Measurements from ENCODE around the gene CATSPERE.

CATSPERE gene

DNA sequence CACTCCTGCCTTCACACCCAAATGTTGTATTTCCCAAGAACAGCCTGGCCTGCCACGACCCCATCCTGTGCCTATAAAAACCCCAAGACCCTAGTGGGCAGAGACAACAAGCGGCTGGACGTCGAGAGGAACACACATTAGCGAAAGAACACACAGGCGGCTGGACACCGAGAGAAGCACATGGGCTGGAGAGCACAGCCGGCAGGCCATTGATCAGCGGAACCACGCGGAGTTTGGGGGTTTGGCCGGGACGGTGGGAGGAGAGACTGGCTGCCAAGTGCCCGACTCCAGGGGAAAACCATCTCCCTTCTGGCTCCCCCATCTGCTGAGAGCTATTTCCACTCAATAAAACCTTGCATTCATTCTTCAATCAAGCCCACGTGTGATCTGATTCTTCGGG is 181.5 kb downstream of the CATSPERE start:
- TF ChIP-seq, protein P1, sequence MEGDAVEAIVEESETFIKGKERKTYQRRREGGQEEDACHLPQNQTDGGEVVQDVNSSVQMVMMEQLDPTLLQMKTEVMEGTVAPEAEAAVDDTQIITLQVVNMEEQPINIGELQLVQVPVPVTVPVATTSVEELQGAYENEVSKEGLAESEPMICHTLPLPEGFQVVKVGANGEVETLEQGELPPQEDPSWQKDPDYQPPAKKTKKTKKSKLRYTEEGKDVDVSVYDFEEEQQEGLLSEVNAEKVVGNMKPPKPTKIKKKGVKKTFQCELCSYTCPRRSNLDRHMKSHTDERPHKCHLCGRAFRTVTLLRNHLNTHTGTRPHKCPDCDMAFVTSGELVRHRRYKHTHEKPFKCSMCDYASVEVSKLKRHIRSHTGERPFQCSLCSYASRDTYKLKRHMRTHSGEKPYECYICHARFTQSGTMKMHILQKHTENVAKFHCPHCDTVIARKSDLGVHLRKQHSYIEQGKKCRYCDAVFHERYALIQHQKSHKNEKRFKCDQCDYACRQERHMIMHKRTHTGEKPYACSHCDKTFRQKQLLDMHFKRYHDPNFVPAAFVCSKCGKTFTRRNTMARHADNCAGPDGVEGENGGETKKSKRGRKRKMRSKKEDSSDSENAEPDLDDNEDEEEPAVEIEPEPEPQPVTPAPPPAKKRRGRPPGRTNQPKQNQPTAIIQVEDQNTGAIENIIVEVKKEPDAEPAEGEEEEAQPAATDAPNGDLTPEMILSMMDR (IDR thresholded peaks at IDR 0.05; ENCODE audit: control insufficient read depth, extremely low read depth, insufficient read depth): no peak
- H3K4me3 ChIP-seq (ENCODE audit: low read depth, low read length): no peak overlapping the region
- no peak for DNase-seq (ENCODE audit: low read depth)

DNA sequence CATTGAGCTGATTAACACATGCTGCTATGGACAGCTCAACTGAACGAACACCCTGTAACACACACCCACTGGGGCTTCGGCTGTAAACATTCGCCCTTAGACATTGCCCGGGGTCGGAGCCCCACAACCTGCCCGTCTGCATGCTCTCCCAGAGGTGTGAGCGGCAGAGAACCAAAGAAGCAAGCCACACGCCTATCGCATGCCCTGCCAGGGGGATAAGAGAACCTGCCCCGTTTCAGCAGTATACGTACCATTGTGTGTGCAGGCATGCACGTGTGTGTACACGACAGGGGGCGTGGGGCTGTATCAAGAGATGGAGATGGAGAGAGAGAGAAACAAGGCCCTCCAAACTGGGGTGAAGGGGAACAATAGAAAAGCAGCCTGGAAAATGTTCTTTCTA is 181.9 kb downstream of the CATSPERE start:
- TF ChIP-seq, protein P1 (IDR thresholded peaks at IDR 0.05; ENCODE audit: control insufficient read depth, extremely low read depth, insufficient read depth): no peak
- no peak overlapping the region for H3K4me3 ChIP-seq (ENCODE audit: low read depth, low read length)
- no peak for DNase-seq (ENCODE audit: low read depth)

DNA sequence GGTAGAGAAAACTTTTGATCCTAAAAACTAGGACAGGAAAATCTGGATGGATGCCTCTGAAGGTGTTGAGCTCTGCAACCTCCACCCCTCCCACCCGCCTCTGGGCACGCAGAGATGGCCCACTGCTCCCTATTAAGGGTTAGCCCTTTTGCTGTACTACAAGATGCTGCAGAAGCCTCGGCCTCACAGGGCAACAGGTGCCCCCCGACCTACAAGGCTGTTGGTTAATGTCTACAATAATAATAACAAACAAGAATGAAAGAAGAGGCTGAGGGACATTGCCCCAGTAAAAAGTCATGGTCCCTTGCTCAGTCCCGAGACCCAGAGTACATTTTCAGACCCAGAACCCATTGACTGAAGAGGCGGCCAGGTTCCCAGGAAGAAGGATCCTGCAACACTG is 184.3 kb downstream of the CATSPERE start:
- H3K4me3 ChIP-seq (ENCODE audit: low read depth, low read length): no peak overlapping the region
- TF ChIP-seq, protein P1 (IDR thresholded peaks at IDR 0.05; ENCODE audit: control insufficient read depth, extremely low read depth, insufficient read depth): no peak
- DNase-seq (ENCODE audit: low read depth): no peak

DNA sequence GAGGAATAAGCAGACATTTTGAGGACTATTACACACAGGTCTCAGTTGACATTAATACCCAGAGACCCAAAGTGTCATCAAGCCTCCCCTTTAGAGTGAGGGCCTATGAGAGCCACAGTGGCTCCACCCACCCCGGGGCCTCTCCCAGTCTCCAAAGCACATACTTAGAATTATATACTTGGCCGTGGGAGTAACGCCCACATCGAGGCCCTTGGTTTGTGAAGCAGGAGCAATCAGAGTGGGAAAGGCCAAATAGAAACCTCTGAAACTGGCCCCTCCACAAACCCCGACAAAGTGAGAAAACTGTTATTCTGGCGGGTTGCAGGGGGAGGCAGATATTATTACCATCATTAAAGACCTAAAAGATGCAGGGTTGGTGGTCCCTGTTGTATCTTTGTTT is 184.8 kb downstream of the CATSPERE start:
- no peak overlapping the region for H3K4me3 ChIP-seq (ENCODE audit: low read depth, low read length)
- DNase-seq (ENCODE audit: low read depth): no peak
- TF ChIP-seq, protein P1 (IDR thresholded peaks at IDR 0.05; ENCODE audit: control insufficient read depth, extremely low read depth, insufficient read depth): no peak

DNA sequence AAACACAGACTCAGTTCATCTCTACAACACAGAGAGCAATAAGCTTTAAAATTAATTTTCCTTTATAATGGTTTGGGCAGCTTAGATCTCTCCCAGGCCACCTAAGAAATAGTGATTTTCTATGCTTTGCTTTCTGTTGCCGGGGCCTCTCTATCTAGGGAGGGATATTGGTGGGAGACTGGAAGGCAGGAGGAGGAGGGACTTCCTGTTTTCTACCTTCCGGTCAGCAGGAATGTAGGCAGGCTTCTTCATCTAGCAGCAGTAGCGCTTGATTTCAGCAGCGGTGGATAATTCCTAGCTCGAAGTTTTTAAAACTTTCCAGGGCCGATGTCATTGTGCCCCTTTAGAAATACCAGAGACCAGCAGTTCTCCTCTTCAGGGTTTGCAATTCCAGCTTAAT is 186.7 kb downstream of the CATSPERE start:
- no peak overlapping the region for H3K4me3 ChIP-seq (ENCODE audit: low read depth, low read length)
- no peak for DNase-seq (ENCODE audit: low read depth)
- TF ChIP-seq, protein P1 (IDR thresholded peaks at IDR 0.05; ENCODE audit: control insufficient read depth, extremely low read depth, insufficient read depth): no peak

DNA sequence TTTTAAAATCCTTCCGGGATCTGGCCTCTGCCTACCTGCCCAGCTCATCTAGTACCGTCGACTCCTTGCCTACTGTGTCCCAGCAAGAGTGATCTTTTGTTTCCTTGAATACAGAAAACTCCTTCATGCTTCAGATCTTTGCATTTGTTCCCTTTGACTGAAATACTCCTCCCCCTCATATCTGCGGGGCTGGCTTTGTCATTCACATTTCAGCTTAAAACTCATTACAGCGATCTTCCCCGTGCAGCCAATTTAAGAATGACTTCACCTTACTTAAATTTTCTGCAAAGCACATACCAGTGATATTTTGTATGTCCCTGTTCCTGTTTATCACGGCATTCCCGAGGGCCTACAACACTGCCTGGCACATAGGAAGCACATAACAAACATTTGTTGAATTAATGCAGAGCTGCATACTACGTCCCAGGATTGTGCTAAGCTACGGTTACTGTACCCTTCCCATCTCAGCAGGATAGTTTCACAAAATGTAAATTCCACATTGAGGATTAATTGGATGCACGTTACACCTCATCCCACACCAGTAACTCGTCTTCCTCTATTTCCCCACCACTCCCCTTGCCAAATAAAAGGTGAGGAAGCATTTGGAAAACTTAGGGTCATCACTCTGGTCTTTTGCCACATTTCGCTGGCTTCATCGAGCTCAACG is 191.0 kb downstream of the CATSPERE start:
- TF ChIP-seq, protein P1 (IDR thresholded peaks at IDR 0.05; ENCODE audit: control insufficient read depth, extremely low read depth, insufficient read depth): no peak
- DNase-seq (ENCODE audit: low read depth): no peak
- peak overlapping the region; percentile 43 for H3K4me3 ChIP-seq (ENCODE audit: low read depth, low read length)
